ENCODE measurements around the gene PRICKLE3.
"Not testable (repeated sequence)": the region's sequence is repeated elsewhere in the genome, so short reads cannot be mapped to it uniquely, and the experiment has no call there.

Gene PRICKLE3

GRCh38 chrX:49155900-49156837 is 30.0 kb downstream of the PRICKLE3 start:
- H3K4me2 ChIP-seq, result peak overlapping the region; percentile 56 to 76 (median 69)
- H3K4me3 ChIP-seq, result peak overlapping the region; percentile 44 to 66 (median 56)
- peaks cover 7 to 17% (median 10%) of the 10 kb centered on the region in 10 experiments; a peak in 15 of 20 replicates for H3K4me1 ChIP-seq
- peak overlapping the region; percentile 71 to 82 (median 76) for H3K9ac ChIP-seq
- peaks cover 26 to 54% (median 44%) of the 10 kb centered on the region in 11 experiments for H3K27me3 ChIP-seq
- peak overlapping the region; percentile 67 to 87 (median 78) for H3K27ac ChIP-seq
- peaks cover 0 to 6% (median 4%) of the 10 kb centered on the region in 11 experiments; a peak in 5 of 22 replicates for H3K9me3 ChIP-seq (replicated peaks in 1 of 11)
- H4K20me1 ChIP-seq, result no peaks in the 10 kb centered on the region; a peak in 1 of 22 replicates
- TF ChIP-seq Cebpa-rat (IDR thresholded peaks at IDR 0.05), result no peak
- H3K36me3 ChIP-seq, result no peaks in the 10 kb centered on the region

- TF ChIP-seq Cebpa-rat (IDR thresholded peaks at IDR 0.05), result no peak
- Histone ChIP-seq H3K4me2 (peak overlapping the region; percentile 56 to 76 (median 69)), H3K36me3 (no peaks in the 10 kb centered on the region), H3K4me1 (peaks cover 7 to 14% (median 10%) of the 10 kb centered on the region in 10 experiments; a peak in 15 of 20 replicates), H3K9ac (peak overlapping the region; percentile 71 to 82 (median 76); a peak in 21 of 22 replicates), H3K27me3 (peaks cover 25 to 49% (median 38%) of the 10 kb centered on the region in 11 experiments), H3K9me3 (replicated peaks in 1 of 11) (peaks cover 0 to 6% (median 4%) of the 10 kb centered on the region in 11 experiments; a peak in 5 of 22 replicates), H3K27ac (peak overlapping the region in 10 of 11 experiments; percentile 68 to 87 (median 80); a peak in 20 of 22 replicates), H3K4me3 (peak overlapping the region; percentile 44 to 66 (median 56)), H4K20me1 (no peaks in the 10 kb centered on the region; a peak in 1 of 22 replicates)
Observed at GRCh38 chrX:49155243-49155899, 30.8 kb downstream of the PRICKLE3 start.

- no peak overlapping the region for H3K9ac ChIP-seq
- H3K4me3 ChIP-seq, result no peak overlapping the region
- H3K36me3 ChIP-seq, result no peaks in the 10 kb centered on the region
- no peaks in the 10 kb centered on the region; a peak in 1 of 22 replicates for H4K20me1 ChIP-seq
- H3K4me2 ChIP-seq, result no peak overlapping the region
- H3K27ac ChIP-seq, result no peak overlapping the region
- peaks cover 6 to 30% (median 19%) of the 10 kb centered on the region in 11 experiments for H3K27me3 ChIP-seq
- H3K4me1 ChIP-seq, result peaks cover 7 to 14% (median 12%) of the 10 kb centered on the region in 10 experiments; a peak in 17 of 20 replicates
- 0 out of 22 replicates have a peak, but pooled peaks of 1 of the 11 experiments have one; percentile 16 for TF ChIP-seq Cebpa-rat (IDR thresholded peaks at IDR 0.05)
- peaks cover 0 to 14% (median 5%) of the 10 kb centered on the region in 11 experiments; a peak in 10 of 22 replicates for H3K9me3 ChIP-seq (replicated peaks in 1 of 11)
Observed at GRCh38 chrX:49153467-49153866, 32.7 kb downstream of the PRICKLE3 start.

GRCh38 chrX:49149291-49149690 is 36.9 kb downstream of the PRICKLE3 start:
- not testable (repeated sequence) for H4K20me1 ChIP-seq

GRCh38 chrX:49148390-49149100 is 37.6 kb downstream of the PRICKLE3 start:
- H3K4me3 ChIP-seq, H4K20me1 ChIP-seq, H3K9ac ChIP-seq, H3K36me3 ChIP-seq: not testable (repeated sequence)
- Histone ChIP-seq H3K27ac (peak overlapping the region in 2 of 11 experiments; percentile 22 to 44; a peak in 3 of 22 replicates), H3K9me3 (replicated peaks in 1 of 11) (peaks cover 0 to 37% (median 16%) of the 10 kb centered on the region in 11 experiments; a peak in 14 of 22 replicates), H3K4me2 (peak overlapping the region in 2 of 11 experiments; percentile 3 to 4; a peak in 3 of 22 replicates), H3K4me1 (peaks cover 0 to 10% (median 0%) of the 10 kb centered on the region in 10 experiments; a peak in 6 of 20 replicates), H3K27me3 (peaks cover 0 to 53% (median 39%) of the 10 kb centered on the region in 11 experiments; a peak in 16 of 22 replicates)

More at GRCh38 chrX:49149291-49149690, 36.9 kb downstream of the PRICKLE3 start:
- not testable (repeated sequence) for H3K9ac ChIP-seq, H3K36me3 ChIP-seq, H3K27ac ChIP-seq, H3K4me3 ChIP-seq
- Histone ChIP-seq H3K4me1 (peaks cover 0 to 10% (median 0%) of the 10 kb centered on the region in 10 experiments; a peak in 6 of 20 replicates), H3K4me2 (peak overlapping the region in 1 of 11 experiments; percentile 4; a peak in 1 of 22 replicates), H3K9me3 (replicated peaks in 1 of 11) (peaks cover 0 to 37% (median 16%) of the 10 kb centered on the region in 11 experiments; a peak in 13 of 22 replicates), H3K27me3 (peaks cover 0 to 46% (median 34%) of the 10 kb centered on the region in 11 experiments; a peak in 16 of 22 replicates)

- Histone ChIP-seq H3K4me2 (0 out of 22 replicates have a peak overlapping the region, but pooled peaks of 1 of the 11 experiments have one; percentile 4), H3K9me3 (replicated peaks in 1 of 11) (peaks cover 0 to 41% (median 21%) of the 10 kb centered on the region in 11 experiments; a peak in 14 of 22 replicates), H3K27ac (no peak overlapping the region), H3K36me3 (no peaks in the 10 kb centered on the region), H4K20me1 (no peaks in the 10 kb centered on the region), H3K27me3 (peaks cover 0 to 59% (median 43%) of the 10 kb centered on the region in 11 experiments; a peak in 16 of 22 replicates), H3K4me1 (peaks cover 0 to 10% (median 0%) of the 10 kb centered on the region in 10 experiments; a peak in 6 of 20 replicates), H3K9ac (no peak overlapping the region), H3K4me3 (no peak overlapping the region)
- TF ChIP-seq Cebpa-rat (IDR thresholded peaks at IDR 0.05), result no peak
Observed at GRCh38 chrX:49147936-49148335, 38.2 kb downstream of the PRICKLE3 start.

- peaks cover 0 to 10% (median 0%) of the 10 kb centered on the region in 10 experiments; a peak in 6 of 20 replicates for H3K4me1 ChIP-seq
- H3K9me3 ChIP-seq (replicated peaks in 1 of 11), result peaks cover under 1 to 43% (median 26%) of the 10 kb centered on the region in 11 experiments; a peak in 19 of 22 replicates
- no peaks in the 10 kb centered on the region for H3K36me3 ChIP-seq
- H3K4me2 ChIP-seq, result no peak overlapping the region
- H3K9ac ChIP-seq, result no peak overlapping the region
- no peaks in the 10 kb centered on the region for H4K20me1 ChIP-seq
- no peak for TF ChIP-seq Cebpa-rat (IDR thresholded peaks at IDR 0.05)
- H3K27ac ChIP-seq, result no peak overlapping the region
- no peak overlapping the region for H3K4me3 ChIP-seq
- H3K27me3 ChIP-seq, result peaks cover 0 to 60% (median 39%) of the 10 kb centered on the region in 11 experiments; a peak in 16 of 22 replicates
Observed at GRCh38 chrX:49147282-49147681, 38.9 kb downstream of the PRICKLE3 start.

GRCh38 chrX:49143154-49143553 is 43.0 kb downstream of the PRICKLE3 start:
- not testable (repeated sequence) for H4K20me1 ChIP-seq, H3K36me3 ChIP-seq, H3K27ac ChIP-seq, H3K4me3 ChIP-seq, H3K4me1 ChIP-seq, H3K9ac ChIP-seq, H3K4me2 ChIP-seq
- H3K9me3 ChIP-seq (replicated peaks in 1 of 11), result peaks cover 42 to 81% (median 62%) of the 10 kb centered on the region in 11 experiments
- H3K27me3 ChIP-seq, result peaks cover 0 to 59% (median 39%) of the 10 kb centered on the region in 11 experiments; a peak in 16 of 22 replicates

- H3K36me3 ChIP-seq, H3K9ac ChIP-seq, H3K4me2 ChIP-seq, H4K20me1 ChIP-seq, H3K4me3 ChIP-seq, H3K27ac ChIP-seq, H3K4me1 ChIP-seq: not testable (repeated sequence)
- H3K9me3 ChIP-seq (replicated peaks in 1 of 11), result peaks cover 49 to 90% (median 63%) of the 10 kb centered on the region in 11 experiments
- H3K27me3 ChIP-seq, result peaks cover 0 to 56% (median 39%) of the 10 kb centered on the region in 11 experiments; a peak in 16 of 22 replicates
Observed at GRCh38 chrX:49142264-49142663, 43.9 kb downstream of the PRICKLE3 start.
